T1000 (cell line): ENCODE measurements around the gene EPHA4.
"Not testable (repeated sequence)": the region's sequence is repeated elsewhere in the genome, so short reads cannot be mapped to it uniquely, and the experiment has no call there.

Experiments used
- DNase-seq: peaks from one replicate; lab custom pipeline; 2025; ENCODE audit warnings: mixed read lengths; lab: John Stamatoyannopoulos, UW

EPHA4 gene

DNA sequence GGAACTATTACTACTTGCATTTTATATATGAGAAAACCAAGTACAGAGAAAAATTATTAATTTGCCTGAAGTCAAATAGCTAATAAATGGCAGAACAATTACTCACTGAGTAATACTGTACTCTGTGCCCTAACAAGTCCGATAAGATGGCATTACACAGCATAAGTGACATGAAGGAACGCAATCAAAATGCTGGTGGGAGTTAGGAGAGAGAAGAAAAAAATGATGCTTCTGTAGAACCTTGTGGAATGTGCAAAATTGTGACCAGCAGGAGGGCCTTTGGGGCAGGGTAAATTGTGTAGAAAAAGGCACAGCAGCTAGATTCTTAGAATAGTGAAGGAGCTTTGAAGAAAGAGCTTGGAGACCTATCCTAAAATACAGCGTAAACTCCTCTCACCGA, 32.9 kb downstream of the EPHA4 start:
- no peak for DNase-seq

DNA sequence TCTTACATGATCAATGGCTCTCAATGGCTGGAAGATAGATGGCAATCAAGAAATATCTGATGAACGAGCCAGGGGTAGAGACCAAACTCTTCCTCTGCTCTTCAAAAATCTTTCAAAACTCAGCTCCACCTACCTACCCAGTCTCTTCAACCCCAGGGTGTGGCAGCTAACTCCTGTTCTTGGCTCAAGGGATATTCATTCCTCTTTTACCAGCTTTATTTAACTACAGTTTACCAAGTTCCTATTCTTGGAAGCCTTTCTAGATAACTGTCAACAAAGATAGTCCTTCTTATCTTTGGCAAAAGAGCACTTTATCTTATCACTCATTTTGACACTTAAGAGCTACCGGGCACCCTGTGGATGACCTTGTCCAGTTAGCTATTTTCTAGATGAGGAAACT, 36.3 kb downstream of the EPHA4 start:
- DNase-seq = no peak

DNA sequence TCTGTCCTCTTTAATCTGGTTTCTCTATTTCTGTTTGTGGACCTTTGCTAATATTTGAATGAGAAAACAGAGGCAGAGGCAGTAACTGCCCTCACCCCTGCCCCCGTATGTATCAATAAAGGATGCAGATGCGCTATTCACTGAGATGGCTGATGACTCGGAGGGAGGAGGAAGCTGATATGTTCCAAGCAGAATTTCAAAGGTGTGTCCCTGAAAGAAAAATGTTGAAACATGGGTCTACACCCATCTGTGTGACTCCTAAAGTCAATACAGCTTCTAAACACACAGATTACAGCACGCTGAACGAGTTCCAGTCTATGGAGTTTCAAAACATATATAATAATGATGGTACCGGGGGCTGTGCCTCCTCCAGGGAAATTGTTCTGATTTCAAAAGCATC, 38.8 kb downstream of the EPHA4 start:
- DNase-seq = no peak

DNA sequence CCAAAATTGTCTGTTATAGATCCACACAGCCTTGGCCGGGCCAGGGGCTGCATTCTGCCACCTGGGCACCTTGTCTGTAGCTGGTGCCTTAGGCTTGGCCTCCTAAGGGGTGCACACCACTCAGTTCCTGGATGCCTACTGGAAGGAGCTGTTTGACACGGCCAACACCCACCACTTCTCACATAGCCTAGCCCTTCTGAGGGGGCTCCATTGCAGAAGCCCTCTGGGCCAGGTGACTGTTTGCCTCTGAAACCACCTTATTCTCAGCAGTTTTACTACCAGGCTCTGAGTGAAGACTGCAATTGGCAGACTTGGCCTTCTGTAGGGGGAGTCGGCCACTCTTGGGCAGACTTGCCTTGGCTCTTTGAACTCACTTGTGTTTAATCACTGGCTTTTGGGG, 39.5 kb downstream of the EPHA4 start:
- no peak for DNase-seq

DNA sequence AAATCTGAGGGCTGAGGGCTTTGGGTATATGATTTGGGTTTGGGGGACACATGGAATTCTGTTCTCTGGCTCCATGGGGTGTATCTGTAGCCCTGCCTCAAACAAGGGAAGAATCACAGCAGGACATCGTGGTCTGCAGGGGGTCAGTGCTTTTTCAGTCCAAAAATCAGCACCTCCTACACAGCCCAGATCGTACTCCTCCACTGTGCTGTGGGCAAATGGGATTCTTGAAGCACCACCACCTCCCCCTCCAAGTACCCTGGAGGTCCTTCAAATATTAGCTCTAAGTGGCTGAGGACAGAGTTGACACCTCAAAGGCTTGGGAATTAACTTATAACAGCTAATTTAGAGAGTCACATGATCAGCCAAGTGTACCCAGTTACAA, 41.5 kb downstream of the EPHA4 start:
- DNase-seq = no peak

DNA sequence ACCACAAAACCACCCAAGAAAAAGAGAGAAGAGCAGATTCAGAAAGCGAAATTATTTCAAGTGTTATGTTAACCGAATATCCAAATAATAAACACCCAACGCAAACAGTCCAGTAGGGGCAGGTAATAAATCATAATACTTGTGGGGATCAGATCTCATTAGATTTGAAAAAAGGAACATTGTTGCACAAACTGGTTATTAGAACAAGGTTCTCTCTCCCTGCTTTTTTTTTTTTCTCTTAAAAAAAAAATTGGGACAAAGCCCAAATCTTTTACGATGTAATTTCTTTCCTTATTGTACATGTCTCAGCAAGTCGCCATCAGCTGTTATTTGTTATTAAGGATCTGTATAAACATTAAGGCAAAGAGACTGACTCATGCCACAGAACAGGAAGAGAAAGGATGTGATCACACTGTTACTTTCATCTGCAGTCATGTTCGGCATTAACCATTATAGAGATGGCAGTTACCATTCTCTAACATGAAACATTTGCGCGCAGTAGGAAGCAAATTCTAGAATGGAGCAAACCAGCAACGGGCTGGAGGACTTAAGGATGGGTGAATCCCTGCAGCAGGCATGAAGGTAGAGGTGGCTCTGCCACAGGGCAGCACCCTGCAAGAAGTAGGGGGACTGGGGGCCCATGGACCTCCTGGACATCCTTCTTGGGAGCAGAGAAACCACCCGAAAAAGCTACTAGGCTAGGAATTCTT, 42.0 kb downstream of the EPHA4 start:
- DNase-seq = no peak

DNA sequence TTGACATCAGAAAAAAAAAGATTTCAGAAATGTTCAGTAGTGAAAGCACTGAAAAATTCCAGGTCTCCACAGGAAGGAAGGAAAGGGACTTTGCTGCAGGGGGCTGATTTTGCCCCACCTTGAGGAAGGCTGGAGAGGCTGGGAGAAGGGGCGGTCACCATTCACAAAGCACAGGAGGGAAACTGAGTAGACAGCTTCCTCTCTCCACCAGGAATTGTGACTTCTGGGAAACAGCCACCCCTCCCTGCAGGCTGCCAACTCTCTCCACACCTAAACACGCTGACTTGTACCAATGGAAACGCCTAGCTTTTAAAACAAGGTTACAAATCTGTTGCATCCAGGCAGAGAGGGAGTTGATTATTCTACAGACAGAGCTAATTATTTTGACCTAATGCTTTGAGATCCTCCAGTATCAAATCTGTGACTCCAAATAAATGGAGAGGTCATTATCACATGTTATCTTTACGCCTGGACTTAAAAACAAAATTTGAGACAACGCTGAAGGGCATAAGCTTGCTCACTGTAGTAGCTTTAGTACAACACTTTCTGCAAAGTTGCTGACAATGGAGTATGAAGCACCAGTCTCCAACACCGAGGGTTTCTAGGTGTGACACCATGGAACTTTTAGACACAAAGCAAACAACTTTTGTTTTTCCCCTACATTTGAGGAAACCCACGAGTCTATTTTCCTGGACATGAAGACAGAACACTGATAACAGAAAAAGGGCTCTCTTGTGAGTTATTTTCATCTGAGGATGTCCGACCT, 42.7 kb downstream of the EPHA4 start:
- DNase-seq = no peak

DNA sequence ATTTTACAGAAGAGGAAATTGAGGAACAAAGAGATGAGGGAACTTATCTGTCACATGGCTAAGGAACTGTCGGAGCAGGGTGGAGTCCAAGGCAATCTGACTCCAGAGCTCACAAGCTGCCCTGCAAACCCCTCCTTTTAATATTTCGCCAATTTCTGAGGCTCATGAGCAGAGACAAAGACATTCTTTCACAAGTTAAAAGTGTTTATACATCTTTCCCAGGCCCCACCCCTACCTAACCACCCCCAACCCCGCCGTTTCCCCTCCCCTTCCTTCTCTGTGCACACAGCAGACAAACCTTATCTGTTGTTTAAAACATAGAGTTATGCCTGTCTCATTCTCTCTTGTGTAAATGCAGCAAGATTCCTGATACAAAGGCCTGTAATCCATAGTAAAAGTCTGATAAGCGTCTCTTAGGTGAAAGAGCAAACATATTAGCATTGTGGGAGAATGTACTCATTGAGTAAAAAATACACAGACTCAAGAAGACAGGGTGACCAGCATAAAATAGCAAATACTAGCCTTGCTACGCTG, 44.3 kb downstream of the EPHA4 start:
- no peak for DNase-seq

DNA sequence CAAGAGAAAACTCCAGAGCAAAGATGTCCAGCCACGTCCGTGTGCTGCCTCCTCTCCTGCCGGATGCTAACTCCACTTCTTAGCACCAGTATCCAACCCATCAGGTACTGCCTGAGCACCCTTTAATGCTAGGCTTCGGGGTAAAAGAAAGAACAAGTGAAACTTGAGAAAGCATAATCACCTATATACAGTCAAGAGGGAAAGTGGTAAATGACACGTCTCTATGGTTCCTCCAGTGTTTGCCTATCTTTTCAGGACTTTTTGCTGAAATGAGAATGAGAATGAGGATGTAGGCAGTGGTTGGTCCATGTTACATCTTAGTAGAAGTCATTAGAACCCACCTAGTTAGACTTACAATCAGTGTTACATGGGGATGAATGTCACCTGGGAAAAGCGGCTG, 47.9 kb downstream of the EPHA4 start:
- no peak for DNase-seq

DNA sequence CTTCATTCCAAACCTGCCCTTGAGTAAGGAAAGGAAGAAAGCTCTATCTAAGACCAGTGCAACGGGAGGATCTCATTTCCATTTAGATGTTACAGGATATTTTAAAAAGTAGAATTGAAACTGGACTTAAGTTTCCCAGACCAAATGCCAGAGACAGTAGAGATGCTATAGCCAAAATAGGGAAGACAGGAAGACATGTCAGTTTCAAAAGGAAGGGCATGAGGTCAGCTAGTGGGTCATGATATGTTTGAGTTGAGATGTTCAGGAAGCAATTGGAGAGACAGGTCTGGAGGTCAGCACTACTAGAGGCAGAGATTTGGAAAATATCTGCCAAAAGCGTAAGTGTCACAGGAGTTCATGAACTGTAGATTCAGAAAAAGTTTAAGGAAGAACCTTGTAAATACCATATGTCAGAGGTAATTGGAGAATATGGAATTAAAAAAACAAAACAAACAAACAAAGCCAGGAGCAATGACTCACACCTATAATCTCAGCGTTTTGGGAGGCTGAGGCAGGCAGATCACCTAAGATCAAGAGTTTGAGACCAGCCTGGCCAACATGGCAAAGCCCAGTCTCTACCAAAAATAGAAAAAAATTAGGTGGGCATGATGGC, 50.8 kb downstream of the EPHA4 start:
- no peak for DNase-seq

DNA sequence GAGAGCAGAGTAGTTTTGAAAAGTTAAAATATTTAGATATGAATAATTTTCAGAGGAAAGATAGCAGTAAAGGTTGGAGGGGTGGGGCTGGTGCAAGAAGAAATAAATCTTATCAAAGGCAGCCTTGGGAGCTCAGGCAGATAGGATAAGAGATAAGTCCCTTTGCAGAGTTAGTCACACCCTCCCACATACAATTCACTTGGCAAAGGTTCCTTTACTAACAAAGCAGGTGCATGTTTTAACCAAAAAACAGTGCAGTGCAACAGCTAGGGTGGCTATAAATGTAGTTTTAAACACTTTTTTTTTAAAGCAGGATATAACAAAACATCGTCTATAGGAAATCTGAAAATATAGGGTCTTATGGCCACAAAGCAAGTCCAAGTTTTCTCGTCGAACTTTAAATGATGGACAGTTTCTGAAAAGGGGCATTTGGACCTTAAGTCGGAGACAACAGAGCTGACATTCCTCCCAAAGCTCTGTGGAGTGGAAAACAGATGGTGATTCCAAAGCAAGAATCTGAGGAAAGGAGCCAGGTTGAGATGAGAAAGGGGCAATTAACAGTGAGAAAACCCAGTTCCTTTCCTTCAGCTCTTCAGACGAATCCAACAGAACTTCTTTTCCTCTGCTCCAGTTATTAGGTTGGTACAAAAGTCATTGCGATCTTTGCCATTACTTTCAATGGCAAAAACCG, 53.0 kb downstream of the EPHA4 start:
- no peak for DNase-seq

DNA sequence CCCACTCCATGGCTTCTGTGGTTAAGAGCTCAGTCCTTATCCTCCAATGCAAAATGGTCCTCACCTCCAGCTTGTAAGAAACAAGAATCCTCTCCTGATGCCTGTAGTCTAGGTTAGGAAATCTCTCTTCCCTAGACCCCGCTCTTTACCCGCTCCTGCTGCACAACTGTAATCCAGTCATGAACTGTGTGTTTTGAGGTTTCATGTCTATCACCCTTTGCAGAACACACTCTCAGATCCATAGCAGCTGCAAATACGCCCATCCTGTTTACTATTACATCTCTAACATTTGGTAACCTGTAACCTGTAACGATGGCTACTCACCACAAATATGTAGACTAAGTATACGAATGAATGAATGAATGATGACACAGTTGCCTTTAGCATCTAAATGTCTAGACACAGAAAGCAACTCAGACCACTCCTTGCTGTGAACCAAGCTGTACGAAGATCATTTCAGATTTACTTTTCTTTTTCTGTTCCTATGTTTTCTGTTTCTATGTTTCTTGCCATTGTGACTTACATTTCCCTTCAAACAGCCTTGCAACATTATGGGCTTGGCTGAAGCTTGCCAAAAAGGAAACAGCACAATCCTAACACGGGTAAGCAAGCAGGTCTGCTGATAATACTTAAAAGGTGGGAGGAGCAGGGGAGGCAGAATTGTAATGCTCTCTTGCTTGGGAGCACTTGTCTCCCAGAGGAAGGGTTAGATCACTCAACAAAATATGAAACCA, 53.7 kb downstream of the EPHA4 start:
- no peak for DNase-seq

DNA sequence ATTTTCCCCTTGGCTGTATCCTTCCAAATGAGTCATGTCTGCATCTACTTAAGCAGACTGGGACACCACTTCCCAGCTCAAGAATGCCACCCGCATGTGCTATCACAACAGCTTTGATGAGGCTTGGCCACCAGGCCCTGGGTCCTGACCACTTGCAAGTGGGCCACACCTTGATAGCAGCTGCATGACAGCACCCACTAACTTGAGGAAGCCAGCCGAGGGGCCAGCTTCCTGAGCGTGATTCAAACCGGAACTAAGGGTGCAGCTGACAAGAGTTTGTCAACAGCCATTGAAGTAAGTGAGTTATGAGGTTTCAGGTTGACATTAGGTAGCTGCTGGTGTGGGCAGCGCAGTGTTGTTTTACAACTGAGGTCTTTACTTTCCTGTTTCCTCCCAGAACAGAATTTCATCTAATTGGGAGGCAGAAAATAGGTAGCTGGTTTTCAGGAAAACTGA, 54.4 kb downstream of the EPHA4 start:
- DNase-seq = no peak

DNA sequence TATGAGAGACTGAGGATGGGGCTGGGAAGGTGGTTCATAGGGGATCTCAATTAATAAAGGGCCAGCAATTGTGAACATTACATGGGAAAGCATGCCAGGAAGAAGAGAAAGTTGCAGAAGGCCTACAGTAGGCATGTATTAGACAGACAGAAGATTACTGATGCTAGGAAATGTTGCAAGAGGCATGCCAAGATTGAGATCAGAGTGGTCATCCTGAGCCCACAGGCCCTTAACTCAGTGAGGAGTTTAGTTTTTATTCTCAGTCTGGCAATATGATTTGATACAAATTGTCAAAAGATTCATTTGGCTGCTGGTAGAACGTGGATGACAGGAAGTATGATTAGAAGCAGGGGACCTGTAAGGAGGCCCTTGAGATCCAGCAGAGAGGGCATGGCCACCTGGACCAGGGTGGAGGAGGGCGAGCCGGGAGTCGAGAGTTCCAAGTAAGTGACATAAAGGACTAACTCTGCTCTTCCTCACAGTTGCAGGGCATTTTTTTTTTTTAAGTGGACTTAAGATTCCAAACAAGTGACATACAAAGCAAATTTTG, 54.9 kb downstream of the EPHA4 start:
- no peak for DNase-seq

DNA sequence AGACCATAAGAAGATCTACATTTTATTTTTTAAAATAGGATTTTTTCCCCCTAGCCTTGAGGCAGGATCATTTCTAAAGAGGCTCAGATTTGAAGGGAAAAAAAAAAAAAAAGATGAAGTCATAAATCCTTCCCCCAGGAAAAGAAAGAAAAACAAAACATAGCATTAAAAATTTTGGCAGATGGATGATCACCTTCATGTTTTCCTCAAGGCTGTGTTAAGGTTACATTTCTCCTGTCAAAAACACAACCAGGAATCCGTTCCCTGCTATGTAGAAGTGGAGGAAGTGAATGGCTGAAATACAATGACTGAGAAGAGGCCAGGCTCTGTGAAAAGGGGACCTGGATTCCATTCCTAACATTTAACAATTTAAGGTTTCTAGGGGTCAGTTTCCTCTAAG, 56.2 kb downstream of the EPHA4 start:
- no peak for DNase-seq

DNA sequence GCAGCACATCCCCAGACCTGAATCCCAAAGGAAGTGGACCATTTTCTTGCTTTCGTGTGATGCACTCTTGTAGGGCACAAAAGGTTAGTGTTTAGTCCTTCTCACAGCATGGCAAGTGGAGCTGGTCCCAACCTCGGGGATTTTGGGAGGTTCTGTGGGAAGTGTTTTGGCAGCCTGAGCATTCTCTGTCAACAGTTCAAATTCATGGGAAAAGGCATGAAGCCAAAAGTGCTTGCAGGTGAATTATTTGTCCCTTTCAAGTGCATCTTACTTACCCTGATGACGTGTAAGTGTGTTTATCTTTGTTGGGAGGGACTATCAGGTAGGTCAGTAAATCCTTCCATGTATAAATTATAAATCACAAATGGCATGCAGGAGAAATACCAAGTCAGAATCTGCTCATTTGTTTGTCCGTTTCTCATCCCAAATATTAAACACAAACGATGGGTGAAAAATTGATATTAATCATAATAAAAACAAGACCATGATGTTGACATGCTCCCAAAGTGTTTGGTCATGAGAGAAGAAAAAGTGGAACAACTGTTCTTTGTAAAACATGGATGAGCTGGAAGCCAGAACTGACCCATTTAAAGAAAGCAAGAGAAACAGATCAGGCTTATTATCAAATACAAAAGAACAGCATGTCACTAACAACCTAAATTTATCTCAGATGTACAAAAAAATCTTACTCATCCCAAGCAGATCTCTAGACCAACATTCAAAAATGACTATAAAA, 57.6 kb downstream of the EPHA4 start:
- DNase-seq = no peak

DNA sequence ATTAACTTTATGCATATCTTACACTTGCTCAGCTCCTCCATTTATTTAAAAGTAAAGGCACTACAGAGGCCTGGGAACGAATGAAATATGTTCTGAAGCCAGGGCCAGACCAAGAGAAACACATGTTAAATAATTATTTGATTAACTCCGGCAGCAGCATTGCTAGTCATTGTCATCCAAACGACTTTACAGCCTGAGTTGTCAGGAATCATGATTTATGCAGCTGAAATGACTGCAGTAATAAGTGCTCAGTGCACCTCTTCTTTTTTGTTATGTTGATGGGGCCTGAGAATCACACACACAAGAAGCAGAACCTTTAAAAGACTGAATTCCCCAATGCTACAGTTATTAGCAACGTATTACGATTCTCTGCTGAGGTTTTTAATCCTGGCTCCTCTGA, 58.9 kb downstream of the EPHA4 start:
- DNase-seq = no peak

DNA sequence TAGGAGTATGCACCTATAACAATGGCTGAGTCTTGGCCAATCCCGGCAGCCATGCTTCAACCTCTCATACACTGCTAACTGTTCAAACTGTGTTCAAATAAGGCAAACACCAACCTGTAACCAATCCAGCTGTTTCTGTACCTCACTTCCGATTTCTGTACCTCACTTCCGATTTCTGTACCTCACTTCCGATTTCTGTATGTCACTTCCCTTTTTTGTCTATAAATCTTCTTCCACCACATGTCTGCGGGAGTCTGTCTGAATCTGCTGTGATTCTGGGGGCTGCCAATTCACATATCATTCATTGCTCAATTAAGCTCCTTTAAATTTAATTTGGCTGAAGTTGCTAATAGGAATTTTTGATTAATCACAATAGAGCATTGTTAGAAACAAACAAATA, 60.8 kb downstream of the EPHA4 start:
- not testable (repeated sequence) for DNase-seq

DNA sequence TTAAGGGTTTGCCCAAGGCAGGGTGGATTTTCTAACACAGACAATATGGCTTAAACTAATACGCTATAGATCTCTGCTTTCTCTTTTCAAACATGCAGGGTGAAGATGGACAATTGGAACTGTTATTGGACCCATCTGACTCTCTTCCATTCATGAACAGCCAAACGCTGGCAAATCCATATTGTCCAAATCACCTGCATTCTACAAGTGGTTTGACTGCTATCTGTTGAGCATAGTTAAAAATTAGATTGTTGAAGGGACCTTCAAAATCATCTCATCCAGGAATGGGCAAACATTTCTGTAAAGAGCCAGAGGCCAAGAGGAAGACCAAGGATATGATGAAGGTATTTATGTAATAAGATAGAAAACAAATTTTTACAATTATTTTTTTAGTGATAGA, 65.6 kb downstream of the EPHA4 start:
- no peak for DNase-seq

DNA sequence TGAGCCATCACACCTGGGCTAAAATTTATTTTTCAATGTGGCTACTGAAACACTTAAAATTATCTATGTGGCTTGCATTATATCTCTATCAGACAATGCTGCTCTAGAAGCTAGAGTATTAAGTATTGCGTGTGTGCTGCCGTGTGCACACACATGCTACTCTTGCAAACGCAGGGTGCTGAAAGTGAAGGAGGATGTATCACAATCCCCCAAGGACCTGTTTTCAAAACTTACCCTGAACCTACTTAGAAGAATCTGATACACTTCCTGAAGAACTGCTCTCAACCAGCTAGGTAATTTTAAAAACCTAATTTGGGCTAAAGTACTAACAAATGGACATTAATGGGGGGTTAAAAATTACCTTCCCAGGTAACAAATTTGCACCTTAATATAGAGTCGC, 66.5 kb downstream of the EPHA4 start:
- no peak for DNase-seq

DNA sequence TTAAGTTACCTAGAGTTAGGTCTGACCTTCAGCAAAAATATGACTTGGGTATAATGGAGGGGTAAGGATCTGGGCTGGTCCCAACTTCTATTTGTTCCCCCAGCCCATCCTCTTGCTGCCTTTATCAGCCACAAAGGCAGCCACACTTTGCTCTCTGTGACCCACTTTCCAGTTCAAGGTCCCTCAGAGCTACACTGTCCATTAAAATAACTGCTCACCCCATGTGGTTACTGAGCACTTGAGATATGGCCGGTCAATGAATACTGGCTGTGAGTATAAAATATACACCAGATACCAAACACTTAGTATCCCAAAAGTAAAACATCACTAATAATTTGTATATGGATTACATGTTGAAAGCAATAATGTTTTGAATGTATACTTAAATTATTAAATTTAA, 67.2 kb downstream of the EPHA4 start:
- no peak for DNase-seq
